Measurements from ENCODE around the gene BCL11A. TPM values are rescaled to one million over a fixed set of nuclear protein-coding genes. Genes with fewer than 3 reads are reported as not detected.

BCL11A gene
- polyA plus RNA-seq, 1 donor: 3.1 TPM

DNA sequence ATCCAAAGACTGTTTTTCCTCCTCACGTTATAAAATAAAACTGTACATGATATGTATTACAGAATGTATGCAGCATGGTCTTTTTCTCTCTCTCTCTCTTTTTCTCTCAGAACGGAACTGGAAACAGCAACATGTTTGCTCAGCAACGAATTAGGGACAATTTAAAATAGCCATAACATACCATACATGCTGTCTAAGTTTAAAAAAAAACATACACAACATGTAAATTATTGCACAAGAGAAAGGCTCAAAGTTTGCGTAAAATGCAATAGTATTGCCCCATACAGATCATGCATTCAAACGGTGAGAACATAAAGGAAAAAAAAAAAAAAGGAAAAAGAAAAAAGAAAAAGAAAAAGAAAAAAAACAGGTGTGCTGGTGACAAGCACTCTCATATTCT lies 93.6 kb downstream of the BCL11A start:
- no peak for DNase-seq

DNA sequence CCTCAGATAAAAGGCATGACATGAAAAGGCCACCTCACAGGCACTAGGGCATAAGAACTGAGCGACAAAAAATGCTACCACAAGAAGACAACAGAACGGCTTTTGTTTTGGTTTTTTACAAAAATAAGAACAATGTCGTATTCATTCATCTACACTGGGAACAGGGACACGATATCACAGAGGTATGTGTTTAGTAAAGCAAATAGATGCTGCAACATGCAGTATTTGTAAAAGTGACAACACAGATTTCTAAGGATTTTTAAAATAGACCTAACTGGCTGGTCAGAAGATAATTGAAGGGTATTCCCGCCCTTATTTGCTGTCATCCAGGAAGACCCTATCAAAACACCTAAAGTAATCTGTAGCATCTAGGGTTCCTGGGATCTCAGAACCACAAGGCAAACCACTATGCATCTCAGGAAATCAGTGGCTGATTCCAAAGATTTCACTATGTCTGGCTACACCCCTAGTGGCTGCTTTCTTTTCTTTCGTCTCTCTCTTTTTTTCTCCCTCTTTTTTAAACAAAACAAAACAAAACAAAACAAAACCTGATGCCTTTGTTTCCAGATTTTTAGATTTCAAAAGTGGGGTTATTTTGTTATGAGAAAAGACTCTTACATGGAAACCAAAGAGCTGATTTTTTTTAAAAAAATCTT lies 97.2 kb downstream of the BCL11A start:
- no peak for DNase-seq

DNA sequence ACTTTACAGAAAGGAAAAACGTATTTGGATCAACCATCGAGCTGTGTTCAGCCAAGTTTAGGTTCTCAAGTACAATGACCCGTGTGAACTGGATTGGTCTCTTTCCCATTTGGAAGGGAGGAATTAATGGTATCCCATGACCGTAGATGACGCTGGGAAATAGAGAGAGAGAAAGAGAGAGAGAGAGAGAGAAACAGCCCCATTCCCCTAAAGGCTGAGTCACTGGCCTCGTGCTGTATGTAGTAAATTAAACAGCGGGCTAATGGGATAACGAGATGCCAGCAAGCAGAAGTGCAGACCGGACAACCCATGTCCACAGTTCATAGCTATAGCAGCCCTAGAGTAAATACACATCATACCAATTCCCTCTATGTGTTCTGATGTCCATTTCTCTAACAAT lies 99.6 kb downstream of the BCL11A start:
- no peak for DNase-seq

DNA sequence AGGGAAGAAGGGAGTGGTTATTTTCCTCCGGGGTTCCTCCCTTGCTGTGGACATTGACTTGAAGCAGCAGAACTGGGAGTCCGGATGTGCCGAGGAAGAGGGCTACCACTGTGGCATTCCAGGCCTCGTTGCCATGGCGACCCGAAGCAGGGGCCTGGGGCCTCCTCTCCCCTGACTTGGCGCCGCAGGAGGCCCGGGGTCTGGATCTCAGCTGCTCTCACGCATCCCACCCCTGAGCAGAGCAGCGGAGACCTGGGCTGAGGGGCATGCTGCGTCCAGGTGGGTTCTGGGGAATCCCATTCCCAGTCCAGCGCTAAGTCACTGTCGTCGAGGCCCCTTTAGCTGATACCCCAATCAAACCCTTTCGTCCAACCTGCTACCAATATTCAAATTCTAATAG lies 100.2 kb downstream of the BCL11A start:
- DNase-seq: no peak

DNA sequence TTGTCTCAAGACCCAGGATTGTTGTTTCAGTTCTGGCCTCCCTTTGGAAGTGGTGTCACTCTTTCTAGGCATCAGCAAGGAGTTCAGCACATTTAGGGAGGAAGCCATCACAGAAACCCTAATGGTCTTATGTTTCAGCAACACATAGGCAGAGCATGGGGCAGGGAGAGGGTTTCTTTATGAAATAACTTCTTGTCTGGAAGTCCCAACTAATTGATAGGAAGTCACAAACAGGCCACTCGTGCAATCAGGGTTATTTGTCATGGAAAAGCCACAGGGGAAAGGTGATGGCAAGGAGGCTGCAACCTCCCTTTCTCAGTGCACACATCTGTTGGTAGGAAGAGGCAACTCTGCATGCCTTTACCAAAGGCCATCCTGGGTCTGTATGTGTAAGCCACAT lies 103.0 kb downstream of the BCL11A start:
- no peak for DNase-seq

DNA sequence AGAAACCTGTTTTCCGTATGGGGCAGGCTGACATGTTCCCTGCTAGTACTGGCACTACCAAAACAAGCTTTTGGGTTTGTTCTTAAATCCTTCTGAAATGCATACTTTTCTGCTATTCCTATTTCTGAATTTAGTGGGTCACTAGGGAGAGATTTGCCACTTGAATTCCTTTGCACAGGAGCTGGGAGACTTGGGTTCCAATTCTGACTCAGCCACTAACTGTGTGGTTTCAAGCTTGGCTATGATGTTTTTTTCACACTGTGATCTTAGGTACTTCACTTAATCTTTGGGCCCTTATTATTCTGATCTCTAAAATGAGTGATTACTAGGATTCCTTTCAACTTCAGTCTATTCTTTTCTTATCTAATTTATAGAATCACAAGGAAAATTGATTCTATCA lies 105.5 kb downstream of the BCL11A start:
- no peak for DNase-seq

DNA sequence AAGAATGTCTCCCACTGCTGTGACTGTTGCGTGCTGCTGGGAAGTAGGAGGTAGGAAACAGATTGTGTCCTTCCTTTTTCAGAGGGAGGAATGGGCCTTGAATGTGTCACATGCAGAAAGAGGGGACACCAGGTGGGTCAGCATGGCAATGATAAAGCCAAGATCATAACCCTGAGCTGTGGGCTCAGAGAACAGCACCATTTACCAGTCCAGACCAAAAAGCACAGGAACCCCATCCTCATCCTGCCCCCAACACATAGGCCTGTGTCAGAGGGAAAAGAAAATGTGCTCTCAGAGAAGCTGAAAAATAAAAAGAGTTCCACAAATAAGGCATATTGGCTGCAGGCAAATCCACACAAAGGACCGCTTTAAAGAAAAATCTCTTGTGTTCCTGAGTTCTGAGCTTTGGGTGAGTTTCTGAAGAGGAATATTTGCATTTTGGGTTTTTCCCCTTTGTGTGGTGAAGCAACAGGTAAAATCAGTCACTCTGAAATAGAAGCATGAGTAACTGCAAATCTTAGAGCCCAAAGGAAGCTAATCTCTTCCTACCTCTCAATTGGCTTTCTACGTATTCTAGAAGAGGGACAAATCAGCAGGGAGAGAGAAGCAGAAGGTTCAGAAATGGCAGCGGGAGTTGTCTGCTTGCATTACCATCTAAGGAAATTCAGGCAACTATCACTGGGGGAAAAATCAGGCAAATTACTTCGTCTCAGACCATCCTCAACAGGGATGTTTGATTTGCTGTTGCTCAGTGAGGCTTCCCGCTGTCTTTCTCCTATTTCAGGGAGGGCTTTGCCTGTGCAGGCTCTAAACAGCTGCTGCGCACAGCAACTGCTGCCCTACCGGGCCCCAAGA lies 106.8 kb downstream of the BCL11A start:
- DNase-seq: no peak

DNA sequence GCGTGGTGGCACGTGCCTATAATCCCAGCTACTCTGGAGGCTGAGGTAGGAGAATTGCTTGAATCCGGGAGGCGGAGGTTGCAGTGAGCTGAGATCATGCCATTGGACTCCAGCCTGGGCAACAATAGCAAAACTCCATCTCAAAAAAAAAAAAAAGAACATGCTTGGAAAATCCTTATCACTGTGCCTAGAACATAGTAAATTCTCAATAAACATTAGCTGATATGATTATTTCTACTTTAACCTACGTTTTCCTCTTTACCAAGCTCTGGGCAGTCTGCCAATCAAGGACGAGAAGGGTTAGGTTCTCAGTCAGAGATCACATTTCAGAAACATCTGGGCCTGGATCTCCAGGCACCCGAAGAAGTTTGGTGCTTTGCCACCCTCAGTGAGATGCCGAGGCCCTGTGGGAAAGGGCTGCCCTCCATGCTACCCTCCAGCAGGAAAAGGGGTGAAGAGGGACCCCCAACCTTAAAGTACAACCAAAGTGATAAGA lies 107.7 kb downstream of the BCL11A start:
- no peak for DNase-seq

DNA sequence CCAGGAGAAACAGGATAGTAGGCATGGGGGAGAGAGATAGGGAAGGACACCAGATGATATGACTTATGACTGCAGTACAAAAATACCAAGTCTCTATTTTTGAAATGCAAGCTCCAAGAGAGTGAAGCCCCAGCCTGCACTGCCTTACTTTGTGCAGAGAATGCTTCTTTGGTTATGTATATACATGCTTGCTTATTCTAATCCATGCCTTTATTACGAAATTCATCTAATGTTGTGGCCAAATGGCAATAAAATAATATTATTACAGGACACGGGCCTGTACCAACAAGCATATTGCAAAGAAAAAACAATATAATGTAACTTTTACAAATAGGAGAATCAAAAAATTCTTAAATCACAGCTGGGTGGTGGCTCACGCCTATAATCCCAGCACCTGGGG lies 110.8 kb downstream of the BCL11A start:
- no peak for DNase-seq

DNA sequence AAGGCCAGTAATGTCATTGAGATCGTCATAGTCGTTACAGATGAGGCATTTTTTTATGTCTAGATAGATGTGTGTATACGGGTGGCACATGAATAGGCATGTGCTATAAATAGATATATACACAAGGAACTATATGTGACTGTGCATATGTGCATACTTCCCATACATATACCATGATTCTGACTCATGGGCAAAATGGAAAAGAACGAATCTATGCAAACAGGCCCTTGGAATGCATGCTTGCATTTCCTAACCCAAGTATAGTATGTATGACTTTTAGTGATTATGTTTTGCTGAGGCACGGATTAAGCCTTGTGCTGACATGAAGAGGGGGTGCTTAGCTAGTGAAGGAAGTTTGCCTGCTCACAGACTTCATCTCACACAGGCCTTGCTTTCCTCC lies 111.7 kb downstream of the BCL11A start:
- no peak for DNase-seq

DNA sequence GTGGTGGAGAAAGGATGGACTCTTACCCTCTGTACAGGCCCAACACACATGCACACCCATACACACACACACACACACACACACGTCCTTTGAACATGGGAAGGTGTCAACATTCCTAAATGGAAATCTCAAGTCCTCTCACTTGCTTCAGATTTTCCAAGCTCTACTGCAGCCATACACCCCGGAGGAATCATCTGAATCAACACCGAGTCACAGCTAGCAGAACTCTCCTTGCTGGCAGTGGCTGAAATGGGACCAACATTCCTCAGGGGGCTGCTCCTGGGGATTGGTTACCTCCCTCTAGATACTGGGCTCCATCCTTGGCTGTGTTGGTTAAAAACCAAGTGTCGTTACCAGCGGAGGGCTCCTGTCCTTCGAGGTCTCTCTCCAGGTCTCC lies 112.7 kb downstream of the BCL11A start:
- no peak for DNase-seq

DNA sequence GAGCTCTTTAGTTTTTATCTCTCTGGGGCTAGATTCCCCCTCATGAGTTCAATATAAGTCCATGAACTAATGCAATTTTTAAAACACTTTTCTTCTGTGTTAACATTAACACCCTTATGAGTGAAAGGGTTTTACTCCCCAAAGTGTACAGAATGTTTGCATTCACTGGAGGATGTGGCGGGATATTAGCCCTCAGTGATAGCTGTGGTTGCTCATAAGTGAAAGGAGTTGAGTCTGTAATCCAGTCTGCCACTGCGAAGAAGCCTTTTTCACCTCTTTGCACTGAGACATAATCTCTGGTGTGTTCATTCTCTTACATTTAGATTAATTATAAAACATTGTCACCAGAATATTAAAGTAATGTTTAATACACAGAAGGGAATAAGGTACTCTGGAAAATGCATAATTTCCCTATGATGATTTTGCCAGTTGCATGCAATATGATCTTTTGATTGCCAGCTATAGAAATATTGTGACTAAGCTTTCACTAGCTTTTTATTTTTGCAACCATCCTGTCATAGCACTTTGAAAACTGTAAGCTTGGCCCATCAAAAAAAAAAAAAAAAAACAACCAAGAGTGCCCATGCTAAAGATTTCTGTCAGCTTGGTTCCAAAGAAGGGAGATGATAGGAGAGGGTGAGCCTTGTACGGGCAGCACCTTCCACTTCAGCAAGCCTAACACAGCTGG lies 113.2 kb downstream of the BCL11A start:
- no peak for DNase-seq

DNA sequence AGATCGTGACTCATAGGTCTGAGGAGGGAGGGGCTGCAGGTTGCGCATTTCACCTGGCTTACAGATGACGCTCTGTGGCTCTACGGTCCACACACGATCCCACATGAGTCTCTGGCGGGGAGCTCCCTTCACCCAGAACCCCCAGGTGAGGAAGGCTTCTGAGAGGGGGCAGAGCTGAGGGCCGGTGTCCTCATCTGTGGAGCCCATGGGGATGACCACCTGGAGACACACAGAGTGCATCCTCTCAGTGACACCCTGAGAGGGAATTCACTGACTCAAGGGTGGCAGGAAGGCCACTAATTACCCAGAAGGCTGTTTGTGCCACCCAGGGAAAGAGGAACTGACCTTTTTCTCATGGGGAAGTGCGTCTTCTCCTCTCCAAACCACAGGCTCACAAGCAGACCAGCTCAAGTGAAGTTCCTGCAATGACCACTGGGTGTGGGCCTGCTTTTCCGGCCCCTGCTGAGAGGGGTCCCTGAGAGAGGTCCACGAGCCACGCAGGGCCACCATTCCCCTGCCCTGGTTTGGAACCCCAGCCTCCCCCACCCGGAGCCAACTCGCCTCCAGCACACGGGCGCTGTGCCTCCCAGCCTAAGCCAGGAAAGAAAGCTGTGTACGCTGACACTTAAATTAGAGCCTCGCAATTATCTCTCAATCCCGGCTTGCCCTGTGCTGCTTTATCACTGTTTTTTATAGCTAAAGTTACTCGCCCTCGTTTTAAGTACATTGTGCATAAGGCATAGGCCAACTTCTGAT lies 114.1 kb downstream of the BCL11A start:
- DNase-seq: peak; percentile 37

DNA sequence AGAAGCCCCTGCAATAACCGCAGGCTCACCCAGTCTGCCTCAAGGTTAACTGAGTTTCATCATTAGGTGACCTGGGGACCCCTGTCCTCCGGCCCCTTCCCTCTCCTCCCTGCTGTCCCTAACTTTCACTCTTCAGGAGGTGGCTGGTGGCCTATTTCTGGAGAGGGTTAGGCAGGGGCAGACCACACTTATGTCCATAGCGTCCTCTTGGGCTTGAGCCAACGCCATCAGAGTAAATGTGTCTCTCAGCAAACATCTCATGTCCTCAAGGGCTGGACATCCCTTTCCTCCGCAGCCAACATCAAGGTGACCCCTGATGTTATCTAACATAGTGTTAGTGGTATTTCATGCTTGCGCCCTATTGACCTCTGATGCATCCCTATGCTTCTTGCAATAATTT lies 114.8 kb downstream of the BCL11A start:
- DNase-seq: no peak

DNA sequence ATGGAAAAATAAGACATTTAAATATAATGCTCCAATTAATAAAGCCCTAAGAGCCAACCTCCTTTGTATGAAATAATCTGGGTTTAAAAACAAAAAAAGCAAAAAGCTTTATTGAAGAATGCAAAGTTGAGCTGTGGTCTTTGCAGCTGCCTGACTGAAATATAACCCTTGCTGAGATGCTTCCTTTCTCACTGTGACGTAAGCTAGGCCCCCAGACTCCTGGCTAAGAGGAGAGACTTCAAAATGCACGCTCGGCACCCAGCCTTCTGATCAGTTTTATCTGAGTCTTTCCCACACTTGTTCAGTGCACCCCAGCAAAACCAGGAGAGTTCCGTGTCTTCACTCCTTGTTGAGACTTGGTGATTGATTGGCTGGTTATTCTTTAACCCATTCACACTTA lies 115.3 kb downstream of the BCL11A start:
- DNase-seq: no peak

DNA sequence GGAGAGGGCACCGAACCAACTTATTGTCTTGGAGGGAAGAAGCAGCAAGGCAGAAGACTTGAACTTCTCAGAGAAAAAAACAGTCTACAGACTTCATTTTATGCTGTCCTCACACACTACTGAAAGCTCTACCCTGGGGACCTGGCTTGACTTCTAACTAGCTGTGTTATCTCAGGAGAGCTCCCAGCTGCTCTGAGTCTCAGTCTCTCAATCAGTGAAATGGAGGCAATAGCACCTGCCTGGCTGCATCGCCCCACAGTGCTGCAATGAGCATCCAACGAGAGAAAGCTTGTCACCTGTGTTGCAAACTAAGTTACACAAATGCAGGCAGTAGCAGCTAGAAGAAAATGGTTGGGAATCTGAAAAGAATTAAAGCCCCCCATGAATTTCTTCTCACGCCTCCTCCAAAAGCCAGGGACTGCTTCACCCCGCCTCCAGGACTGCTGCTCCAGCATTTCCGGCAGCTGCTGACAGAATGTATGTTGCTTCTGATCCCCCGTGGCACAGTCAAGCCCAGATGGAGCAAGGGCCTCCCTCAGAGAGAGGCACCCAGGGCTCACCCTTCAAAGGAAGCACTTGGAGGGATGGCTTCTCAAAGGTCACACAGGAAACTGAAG lies 116.3 kb downstream of the BCL11A start:
- no peak for DNase-seq

DNA sequence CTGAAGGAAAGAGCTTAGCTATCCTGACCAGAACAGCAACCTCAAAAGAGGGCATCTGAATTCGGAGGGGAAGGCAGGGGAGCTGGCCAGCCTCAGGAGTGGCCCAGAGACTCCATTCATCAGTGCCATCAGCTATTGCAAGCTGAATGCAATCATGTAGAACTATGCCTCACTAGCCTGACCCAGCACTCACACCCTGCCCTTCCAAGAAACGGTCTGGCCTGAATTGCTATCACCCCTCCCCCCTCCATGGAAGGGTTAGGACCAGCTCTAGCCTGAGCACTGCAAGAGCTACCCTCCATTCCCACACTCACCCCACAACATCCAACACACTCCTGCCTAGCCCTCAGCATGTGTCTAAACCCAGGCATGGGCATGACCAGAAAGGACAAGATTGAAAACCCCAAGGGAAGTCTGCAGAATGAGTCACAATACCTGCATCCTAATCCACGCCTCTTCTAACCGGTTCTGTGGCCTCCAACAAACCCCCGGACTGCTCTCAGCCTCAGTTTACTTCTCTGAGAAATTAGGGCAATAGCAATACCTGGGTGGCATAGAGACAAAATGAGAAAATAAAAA lies 120.3 kb downstream of the BCL11A start:
- no peak for DNase-seq

DNA sequence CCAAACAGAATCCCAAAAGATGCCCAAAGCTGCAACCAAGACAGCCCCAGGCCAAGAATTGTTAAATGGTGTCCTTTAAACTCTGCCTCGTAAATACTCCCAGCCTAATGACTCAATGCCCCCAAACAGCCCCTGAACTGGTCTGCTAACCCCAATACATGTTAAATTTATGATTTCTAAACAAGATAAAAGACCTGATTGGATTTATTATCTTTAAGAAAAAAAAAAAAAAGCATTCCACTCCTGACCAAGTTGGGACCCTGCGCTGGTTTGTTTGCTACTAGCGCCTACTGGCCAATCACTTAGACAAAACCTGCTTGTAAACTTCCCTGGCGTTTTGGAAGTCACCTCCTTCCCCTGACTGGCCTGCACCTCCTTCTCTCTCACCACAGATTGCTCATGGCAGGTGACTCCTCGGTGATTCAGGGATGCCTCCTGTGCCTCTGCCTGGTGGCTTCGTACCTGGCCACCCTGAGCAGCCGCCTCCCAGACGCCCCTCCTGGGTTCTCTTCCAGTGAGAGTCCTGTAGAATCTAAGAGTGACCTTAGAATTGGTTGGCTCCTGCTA lies 121.3 kb downstream of the BCL11A start:
- no peak for DNase-seq

DNA sequence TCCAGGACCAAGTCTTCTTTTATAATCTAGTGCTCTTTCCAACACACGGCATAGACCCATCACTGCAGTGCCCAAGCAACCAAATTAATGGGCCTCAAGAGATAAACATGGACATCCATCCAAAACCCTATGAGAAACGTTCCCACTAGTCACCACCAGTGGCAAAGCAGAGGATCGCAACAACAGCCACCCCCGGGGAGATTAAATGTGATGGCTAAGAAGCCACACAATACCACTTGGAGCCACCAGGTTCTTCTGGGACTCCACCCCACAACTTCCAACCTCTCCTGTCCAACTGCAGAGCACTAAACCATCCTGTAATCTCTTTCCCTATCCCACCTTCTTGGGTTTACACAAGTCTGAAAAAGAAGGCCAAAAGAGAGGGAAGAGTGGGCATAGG lies 123.8 kb downstream of the BCL11A start:
- DNase-seq: no peak

DNA sequence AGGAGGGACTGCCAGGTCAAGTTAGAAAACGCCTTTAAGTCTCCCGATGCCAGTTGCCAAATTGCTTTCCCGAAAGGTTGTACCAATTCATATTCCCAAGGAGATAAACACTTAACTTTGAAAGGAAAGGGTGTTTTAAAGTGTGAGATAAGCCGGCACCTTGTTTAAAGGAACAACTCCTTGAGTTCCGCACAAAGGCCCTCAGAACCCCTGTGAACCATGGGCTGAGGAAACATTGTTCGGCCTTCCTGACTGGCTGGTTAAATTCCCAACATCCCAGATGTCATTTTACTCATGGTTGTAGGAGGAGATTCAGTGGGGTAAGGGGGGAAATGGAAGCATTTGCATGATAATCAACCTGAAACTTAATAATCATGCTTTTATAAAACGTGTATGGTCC lies 126.6 kb downstream of the BCL11A start:
- DNase-seq: no peak

DNA sequence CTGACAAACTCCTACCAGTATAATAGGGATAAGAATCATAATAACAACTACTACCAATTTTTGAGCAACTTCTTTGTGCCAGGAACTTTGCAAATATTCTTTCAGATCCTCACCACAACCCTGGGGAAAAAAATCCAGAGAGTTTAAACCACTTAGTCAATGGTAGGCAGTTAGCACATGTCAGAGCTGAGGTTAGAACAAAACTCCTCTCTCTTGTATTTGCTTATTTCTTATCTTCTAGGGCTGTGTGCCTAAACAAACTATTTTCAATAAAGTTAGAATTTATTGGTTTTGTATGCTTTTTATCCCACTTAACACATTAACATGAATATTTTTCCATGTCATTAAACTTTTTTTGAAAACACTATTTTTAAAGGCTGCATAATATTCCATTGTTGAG lies 127.1 kb downstream of the BCL11A start:
- DNase-seq: no peak

DNA sequence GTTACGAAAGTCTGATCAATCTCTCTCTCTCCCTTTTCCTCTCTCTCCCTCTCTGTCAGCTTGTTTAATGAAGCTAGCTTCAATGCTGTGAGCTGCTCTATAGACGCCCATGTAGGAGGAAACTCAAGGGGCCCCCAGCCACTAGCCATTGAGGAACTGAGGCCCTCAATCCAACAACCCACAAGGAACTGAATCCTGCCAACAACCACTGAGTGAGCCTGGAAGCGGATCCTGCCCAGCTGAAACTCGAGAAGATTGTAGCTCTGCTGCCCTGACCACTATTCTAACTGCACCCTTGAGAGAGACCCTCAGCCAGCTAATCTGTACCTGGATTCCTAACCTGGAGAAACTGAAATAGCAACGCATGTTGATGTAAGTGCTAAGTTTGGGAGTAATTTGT lies 129.2 kb downstream of the BCL11A start:
- DNase-seq: peak; percentile 11
